HG03135 (cell line): ENCODE measurements around the gene SH3RF1.
A peak's percentile ranks its signal among the peaks of the same experiment; 100 is the strongest.

Source experiments
- ATAC-seq: cut with Tn5 transposase; IDR thresholded peaks from one replicate; pipeline ENCODE4 v1.9.1; 2021; ENCODE audit warnings: mild to moderate bottlenecking, moderate library complexity; ENCODE audit not compliant: unreplicated experiment

SH3RF1 gene

DNA sequence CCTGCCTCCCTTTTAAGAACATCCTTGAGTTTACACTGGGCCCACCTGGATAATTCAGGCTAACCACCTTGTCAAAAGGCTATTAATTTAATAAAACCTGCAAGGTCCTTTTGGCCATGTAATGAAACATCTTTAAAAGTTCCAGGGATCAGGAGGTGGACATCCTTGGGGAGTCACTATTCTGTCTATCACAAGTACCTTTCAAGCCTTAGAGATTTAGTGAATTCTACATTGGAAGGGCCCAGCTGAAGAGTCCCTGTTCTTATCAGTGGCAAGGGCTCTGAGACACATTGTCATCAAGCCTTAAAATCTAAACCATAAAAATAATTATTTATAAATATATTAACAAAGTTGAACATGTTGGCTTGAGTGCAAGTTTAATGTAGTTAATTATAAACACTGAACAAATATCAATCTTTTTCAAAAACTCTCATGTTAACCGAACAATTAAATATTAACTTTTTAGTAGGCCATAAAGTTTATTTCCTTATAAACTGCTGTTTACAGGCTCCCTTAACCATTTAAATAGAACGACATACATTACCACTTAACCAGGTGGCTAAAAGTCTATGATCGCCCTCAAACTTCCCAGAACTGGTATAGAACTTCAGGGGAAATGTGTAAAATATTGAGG, 156.3 kb downstream of the SH3RF1 start:
- no peak for ATAC-seq

- no peak for ATAC-seq
Measured at GRCh38 chr4:169110633-169111032, 160.1 kb downstream of the SH3RF1 start.

DNA sequence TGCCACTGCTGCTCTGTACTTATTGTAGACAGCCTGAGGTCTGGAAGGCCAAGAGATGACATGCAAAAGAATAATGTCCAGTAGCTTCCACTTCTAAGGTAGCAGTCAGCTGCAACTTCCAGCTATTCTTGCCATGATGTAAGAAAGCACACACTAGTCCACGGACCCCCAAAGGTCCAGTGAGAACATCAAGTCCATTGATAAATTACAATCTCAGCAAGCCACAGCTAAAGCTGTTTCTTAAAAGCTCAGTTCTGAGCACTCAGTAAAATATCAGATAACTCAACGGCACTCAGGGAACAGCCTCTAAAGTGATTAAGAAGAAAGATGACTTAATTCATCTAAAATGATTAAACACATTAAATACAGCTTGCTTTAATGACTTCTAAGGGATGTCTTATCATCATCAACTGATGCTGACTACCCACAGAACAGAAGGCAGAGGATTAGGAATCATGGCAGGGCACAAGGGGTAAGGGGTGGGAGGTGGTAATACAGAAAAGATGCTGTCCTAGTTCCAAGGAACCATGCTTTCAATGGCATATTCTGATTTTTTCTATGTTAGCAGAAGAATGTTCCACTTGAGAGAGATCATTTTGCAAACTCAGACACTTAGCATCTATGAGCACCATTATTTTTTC, 161.6 kb downstream of the SH3RF1 start:
- ATAC-seq: no peak

DNA sequence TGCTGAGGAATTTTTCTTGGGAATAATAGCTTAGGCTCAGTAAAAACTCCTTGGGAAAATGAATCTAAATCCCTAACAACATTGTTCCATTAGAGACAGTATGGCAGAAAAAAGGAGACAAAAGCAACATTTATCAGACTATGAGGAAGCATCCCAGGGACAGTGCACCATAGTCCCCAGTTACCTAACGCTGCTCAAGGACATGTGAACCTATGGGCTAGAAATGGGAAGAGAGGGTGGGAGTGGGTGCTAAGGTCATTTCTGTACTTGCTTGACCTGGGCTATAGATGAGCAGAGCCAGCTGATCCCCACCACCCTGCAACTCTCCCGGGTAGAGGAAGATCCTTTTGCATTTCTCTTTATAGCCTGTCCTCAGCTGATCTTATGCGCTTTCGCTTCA, 162.5 kb downstream of the SH3RF1 start:
- ATAC-seq: no peak

DNA sequence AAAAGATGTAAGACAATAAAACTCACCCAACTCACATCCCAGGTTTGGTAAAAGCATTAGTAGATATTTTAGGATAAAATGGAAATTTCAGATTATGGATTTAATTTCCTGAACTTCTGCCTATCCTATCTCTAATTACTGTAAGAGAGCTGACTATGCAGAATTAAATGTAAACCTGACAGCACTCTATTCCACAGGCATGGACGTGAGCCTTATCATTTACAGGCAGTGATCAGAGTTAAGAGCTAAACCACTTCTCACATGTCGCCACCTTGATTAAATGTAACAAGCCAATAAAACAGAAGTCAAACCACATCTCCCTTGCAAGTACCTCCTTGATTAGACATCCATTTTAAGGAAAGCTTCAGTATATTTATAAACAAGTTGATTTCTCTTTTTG, 163.2 kb downstream of the SH3RF1 start:
- no peak for ATAC-seq

DNA sequence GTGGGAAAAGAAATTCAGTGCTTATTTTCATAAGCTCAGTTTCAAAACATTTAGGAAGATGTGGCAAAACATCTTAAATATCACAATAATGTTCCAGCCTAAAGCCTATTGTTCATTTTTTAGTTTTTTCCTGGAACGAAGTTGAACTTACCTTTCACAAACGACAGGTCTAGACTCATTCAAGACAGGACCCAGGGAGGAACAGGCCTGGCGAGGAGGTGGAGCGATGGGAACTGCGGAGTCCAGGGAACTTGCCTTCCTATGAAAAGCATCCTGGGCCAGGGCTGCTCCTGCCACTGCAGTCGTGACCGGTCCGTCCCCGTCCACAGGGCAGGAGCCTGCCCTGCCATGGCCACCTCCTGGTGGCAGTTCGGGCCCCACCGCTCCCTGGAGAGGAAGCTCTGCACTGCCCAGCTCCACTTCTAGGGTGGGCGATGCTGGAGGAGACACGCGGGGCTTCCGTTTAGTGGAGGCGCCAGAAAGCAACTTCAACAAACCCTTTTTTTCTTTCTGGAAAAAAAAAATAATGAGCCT, 164.0 kb downstream of the SH3RF1 start:
- ATAC-seq: no peak

DNA sequence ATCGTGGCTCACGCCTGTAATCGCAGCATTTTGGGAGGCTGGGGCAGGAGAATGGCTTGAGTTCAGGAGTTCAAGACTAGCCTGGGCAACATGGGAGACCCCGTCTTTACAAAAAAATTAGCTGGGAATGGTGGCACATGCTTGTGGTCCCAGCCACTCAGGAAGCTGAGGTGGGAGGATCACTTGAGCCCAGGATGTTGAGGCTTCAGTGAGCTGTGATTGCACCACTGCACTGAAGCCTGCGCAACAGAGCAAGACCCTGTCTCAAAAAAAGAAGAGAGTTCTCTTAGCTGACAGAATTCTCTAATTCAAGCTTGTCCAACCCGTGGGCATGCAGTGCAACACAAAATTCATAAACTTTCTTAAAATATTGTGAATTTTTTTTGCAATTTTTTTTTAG, 165.1 kb downstream of the SH3RF1 start:
- no peak for ATAC-seq

DNA sequence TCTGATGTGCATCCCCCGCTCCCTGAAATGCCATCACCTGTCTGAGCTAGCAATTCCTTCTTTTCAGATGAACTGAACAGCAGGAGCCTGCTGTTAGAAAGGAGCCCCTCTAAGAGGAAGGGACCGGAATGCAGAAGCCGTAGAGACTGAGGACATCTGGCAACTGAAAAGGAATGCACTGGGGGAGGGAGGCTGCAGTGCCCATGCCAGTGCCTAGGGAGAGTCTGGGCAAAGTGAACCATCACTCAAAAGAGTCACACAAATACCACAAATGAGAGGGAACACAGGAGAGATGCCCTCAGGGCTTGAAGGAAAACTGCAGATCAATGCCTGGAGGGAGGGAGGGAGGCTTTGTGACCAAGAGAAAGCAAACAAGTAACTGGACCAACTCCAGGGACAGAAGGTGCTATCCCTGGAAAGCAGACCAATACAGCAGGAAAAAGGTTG, 166.8 kb downstream of the SH3RF1 start:
- no peak for ATAC-seq

GRCh38 chr4:169102026-169102425, 168.7 kb downstream of the SH3RF1 start:
- no peak for ATAC-seq

- ATAC-seq: no peak
Measured at GRCh38 chr4:169100670-169101101, 170.1 kb downstream of the SH3RF1 start.

DNA sequence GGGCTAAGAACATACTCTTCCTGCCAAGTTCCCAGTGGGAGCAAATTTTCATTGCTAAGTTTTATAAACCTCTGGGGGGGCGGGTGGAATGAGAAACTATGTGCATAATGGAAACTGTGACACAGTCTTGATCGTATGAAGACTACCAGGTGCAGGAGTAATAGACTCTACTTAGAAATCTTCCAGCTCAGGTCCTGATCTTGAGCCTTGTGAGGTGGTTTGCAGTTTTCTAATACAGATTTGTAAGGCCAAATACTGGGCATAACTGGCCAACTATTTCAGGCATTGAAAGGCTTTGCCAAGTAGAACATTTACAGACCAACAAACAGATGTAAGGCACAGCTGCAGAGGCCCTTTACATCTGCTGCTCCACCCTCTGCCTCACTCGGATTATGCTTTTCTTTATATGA, 171.0 kb downstream of the SH3RF1 start:
- ATAC-seq: peak; percentile 53

DNA sequence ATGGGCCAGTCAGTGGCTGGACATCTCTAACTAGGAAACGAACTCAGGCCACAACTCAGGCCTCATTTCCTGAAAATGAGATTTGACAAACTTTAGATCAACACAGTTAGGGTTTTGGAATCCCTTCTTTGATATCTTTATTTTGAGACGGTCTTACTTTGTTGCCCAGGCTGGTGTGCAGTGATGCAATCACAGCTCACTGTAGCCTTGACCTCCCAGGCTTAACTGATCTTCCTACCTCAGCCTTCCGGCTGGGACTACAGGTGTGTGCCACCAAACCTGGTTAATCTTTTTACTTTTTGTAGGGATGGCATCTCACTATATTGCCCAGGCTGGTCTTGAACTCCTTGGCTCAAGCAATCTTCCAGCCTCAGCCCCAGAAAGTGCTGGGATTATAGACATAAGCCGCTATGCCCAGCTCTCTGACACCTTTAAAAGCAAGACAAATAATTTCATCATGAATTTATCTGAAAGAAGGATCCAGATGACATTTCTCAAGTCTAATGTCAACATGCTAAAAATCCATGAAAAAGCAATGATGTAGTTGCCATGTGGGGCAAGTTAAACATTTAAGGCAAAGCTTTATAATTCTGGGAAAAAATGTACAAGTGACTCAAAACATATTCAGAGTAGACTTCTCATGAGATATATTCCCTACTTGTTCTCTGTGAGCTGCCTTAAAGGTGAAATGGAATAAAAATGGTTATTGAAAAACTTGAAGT, 171.6 kb downstream of the SH3RF1 start:
- ATAC-seq: no peak

GRCh38 chr4:169098532-169098931, 172.2 kb downstream of the SH3RF1 start:
- peak; percentile 29 for ATAC-seq

DNA sequence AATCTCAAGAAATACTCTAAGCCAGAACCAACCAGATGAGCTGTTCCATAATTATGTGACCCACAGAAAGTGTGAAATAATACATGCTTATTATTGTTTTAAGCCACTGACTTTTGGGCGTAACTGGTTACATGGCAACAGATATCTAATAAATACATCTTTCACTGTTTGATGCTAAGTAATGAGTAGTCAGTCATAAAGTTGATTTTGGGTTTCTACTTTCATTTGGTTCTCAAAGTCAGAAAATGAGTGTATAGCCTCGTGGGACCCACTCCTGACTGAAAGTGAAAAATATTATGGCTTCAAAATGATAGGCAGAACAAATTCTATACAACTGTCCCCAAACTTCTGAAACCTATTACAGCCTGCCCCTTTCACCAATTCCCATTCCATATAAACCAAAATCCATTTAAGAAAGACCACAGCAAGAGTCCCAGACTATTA, 172.7 kb downstream of the SH3RF1 start:
- peak; percentile 55 for ATAC-seq

GRCh38 chr4:169096221-169096620, 174.5 kb downstream of the SH3RF1 start:
- no peak for ATAC-seq

DNA sequence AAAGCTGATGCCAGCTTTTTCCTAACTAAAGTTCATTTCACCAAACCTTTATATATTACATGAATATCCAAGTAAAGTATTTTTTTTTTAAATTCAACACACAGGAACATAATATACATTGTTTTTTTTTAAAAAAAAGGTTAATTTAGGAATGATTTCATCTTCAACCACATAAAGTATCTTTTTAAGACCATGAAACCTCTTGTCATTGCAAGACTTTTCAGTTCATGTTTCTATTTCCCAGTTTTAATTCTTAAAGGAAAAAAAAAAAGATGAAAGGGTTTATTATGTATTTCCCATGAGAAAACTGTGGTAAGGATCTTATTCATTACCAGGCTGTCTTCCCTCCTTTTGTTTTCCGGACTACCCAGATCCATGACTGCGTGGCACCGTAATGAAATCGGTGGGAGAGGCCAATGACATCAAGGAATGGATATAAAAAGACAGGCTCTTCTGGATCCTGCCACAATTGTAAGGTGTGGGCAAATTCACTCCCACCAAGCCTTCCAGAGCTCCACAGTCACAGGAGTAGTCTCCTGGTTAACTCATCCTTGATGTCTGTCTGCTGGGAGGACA, 176.0 kb downstream of the SH3RF1 start:
- no peak for ATAC-seq

DNA sequence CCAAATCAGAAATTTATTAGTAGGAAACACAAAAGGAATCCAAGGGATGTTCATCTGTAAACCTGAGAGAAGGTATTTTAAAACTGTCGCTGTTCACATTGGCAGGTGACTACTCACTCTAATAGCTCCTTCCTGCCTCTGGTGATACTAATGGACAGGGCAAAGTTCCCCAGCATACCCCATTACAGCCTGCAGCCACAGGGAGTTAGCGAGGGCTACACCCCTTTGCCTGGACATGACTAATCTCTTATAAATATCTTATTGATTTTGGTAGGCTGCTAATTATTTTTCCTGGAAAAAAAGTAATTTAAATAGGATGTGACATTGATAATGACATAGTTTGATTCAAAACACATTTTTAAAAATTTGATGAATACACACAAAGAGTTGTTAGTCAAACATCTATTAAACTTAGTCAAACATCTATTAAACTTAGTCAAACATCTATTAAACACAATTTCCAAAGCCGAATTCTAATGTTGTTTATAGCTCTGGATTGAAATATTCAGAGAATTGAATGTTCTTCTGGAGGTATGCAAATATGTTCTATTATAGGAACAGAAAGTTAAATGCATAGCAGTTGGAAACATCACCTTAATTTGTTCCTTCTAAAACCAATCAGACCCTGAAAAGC, 177.8 kb downstream of the SH3RF1 start:
- no peak for ATAC-seq

DNA sequence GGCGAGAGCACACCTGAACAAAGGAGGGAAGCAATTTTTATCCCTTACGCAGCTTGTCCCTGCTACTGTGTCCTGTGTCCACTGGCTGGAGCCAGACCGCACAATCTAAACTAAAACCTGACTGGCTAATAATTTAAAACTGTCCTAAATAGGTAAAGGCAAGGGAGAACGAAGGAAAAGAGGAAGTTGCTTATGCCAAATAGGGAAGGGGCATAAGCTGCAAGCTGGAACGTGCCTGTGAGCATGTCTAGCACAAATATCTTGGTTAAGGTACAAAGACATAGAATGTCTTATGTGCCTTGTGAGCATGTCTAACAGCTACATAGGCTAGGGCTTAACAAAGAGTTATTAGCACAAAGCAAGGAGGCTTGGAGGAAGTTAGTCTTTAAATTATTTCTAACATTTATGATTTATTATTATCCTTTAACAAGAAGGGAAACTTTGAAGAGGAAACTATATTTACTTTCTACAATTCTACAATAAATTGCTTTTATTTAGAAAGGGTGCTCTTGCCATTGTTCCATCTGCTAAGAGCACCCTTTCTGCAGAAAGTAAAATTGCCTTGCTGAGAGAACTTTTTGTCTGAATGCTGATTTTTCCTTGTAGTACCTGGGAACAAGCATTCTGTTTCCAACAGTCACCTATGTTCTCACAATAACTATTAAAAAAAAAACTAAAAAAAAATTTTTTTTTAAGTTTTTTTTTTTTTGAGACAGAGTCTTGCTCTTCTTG, 180.1 kb downstream of the SH3RF1 start:
- ATAC-seq: no peak

- no peak for ATAC-seq
Measured at GRCh38 chr4:169089004-169089403, 181.8 kb downstream of the SH3RF1 start.

GRCh38 chr4:169084954-169085353, 185.8 kb downstream of the SH3RF1 start:
- ATAC-seq: no peak
